AG10803 (cell line): ENCODE measurements around the gene SLC39A8.

Experiments used
- DNase-seq: peaks from one replicate; pipeline ENCODE4 v3.0.0; 2010; ENCODE audit warnings: low read depth
- H3K4me3 ChIP-seq: 2 replicates; pipeline ENCODE4 v1.5.1; 2011; ENCODE audit warnings: mild to moderate bottlenecking, low read length, control low read depth
- TF ChIP-seq, protein P1 (sequence below): conservative IDR thresholded peaks from 2 replicates; pipeline ENCODE4 v1.5.1; 2011; ENCODE audit warnings: mild to moderate bottlenecking, low read length, control low read depth, inconsistent platforms

The SLC39A8 gene

DNA sequence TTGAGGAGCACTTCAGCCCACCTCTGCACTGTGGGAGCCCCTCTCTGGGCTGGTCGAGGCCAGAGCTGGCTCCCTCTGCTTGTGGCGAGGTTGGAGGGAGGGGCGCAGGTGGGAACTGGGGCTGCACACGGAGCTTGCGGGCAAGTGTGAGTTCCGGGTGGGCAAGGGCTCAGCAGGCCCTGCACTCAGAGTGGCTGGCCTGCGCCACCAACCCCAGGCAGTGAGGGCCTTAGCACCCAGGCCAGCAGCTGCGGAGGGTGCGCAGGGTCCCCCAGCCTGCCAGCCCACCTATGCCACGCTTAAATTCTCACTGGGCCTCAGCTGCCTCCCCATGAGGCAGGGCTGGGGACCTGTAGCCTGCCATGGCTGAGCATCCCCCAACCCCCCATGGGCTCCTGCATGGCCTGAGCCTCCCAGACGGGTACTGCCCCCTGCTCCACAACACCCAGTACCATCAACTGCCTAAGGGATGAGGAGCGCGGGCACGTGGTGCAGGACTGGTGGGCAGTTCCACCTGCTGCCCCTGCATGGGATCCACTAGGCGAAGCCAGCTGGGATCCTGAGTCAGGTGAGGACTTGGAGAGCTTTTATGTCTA lies 110.9 kb downstream of the SLC39A8 start:
- H3K4me3 ChIP-seq = no peak overlapping the region
- TF ChIP-seq, protein P1, sequence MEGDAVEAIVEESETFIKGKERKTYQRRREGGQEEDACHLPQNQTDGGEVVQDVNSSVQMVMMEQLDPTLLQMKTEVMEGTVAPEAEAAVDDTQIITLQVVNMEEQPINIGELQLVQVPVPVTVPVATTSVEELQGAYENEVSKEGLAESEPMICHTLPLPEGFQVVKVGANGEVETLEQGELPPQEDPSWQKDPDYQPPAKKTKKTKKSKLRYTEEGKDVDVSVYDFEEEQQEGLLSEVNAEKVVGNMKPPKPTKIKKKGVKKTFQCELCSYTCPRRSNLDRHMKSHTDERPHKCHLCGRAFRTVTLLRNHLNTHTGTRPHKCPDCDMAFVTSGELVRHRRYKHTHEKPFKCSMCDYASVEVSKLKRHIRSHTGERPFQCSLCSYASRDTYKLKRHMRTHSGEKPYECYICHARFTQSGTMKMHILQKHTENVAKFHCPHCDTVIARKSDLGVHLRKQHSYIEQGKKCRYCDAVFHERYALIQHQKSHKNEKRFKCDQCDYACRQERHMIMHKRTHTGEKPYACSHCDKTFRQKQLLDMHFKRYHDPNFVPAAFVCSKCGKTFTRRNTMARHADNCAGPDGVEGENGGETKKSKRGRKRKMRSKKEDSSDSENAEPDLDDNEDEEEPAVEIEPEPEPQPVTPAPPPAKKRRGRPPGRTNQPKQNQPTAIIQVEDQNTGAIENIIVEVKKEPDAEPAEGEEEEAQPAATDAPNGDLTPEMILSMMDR = no peak
- no peak for DNase-seq

DNA sequence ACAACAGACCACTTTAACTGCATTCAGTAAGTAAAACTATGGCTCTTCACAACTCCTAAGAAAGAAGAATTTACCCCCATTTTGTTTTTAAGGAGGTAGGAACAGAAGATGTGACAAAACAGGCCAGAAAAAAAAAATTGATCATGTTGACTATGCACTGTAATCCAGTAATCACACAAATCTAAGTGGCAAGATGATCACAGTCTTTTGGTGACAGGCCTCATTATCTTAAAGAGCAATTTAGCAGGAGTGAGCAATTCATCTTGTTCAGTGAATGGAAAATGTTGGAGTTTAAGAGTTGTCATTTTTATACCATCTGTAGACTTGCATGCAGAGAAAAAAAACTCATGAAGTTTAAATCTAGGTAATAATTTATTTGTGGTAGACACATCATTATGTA lies 115.1 kb downstream of the SLC39A8 start:
- TF ChIP-seq, protein P1 = no peak
- no peak overlapping the region for H3K4me3 ChIP-seq
- no peak for DNase-seq

DNA sequence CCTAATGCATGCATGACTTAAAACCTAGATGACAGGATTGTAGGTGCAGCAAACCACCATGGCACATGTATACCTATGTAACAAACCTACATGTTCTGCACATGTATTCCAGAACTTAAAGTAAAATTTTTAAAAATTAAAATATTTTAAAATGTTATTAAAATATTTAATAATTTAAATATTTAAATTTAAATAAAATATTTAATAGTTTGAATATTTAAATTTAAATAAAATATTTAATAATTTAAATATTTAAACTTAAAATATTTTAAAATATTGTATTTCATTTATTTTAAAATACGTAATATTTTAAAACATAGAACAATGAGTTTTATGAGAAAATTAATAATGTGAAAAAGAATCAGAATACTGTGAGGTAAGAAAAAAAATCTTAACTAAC lies 117.9 kb downstream of the SLC39A8 start:
- no peak for DNase-seq

DNA sequence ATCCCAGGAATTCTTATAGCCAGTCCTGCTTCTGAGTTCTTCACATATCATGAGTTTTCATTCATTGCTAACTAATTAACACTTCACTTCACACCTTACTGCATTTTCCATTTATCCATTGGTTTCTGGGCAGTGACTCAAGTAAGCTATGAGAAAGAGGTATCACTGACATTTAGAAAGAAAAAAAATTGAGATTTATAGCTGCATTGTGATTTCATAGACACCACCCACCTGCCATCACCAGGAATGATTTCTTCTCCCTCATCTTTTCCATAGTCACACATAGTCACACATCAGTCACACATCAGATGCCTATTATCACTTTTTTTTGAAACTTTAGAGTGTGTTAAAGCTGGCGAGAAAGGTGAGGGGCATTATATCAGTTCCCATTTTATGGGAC lies 121.8 kb downstream of the SLC39A8 start:
- TF ChIP-seq, protein P1 = no peak
- DNase-seq = no peak
- H3K4me3 ChIP-seq = no peak overlapping the region

More for the DNA sequence above, 117.9 kb downstream of the SLC39A8 start:
- TF ChIP-seq, protein P1 = no peak
- H3K4me3 ChIP-seq = no peak overlapping the region

DNA sequence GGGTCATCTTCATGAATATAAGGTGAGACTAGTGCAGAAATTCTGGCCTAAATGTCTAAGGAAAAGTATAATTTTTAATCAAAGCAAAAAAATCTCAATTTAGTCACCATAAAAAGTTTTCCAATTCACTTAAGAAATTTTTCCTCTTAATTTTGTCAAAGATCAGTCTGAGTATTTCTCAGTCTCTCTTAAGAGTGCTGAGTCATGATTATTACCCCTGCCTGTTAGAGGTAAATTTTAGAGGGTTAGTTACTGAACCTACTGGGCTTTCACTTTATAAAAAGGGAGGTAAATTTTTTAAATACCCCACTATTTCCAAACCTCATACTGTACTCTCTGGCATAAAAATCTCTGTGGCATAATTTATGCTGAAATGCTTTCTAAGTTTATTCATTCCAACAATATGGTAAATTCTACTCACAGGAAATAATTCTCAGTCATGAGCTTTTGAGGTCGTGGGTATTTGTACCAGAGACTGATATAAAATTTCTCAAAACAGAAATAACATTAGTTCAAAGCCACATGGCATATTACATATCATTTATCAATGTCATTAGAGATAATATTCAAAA lies 122.4 kb downstream of the SLC39A8 start:
- TF ChIP-seq, protein P1 = no peak
- no peak overlapping the region for H3K4me3 ChIP-seq
- DNase-seq = no peak

DNA sequence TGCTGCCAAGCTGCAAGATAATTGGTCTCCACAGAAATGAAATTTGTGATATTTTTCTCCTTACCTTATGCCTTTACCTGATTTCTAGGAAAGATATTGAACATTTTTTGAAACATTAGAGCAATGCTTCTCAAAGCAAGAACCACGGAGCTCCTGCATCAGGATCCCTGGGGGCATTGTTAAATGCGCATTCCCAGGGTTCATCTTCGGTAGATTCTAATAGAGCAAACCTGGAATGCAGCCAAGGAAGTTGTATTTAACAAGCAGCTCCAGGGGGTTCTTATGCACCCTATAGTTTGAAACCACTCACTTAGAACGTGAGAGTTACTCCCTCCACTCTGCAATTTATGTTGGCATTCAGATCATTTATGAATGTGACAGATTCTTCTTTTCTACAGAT lies 126.2 kb downstream of the SLC39A8 start:
- TF ChIP-seq, protein P1 = no peak
- no peak overlapping the region for H3K4me3 ChIP-seq
- no peak for DNase-seq

DNA sequence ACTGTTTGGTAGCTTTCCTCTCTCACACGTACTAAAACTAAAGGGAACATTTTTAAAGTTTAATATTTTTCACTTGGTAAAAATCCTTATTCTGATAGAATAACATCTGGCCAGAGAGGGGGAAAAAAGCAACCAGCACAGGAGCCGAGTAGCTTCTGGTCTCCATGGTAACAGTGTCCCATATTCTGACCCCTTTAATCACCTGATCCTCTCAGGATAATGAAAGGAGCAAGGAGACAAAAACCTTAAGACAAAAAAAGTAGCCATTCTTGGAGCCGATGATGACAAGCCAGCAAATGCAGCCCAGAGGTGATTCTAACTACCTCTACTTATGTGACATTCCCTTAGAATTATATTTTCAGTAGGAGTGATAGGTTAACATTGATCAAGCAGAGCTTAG lies 126.6 kb downstream of the SLC39A8 start:
- no peak overlapping the region for H3K4me3 ChIP-seq
- DNase-seq = no peak
- TF ChIP-seq, protein P1 = no peak
